Dermis blood vessel endothelial cell (primary cell): ENCODE results near the gene GTF2F2. TPM values are rescaled to one million over a fixed set of nuclear protein-coding genes. Genes with fewer than 3 reads are reported as not detected.

ENCODE experiments used
- DNase-seq: peaks from one replicate; pipeline ENCODE4 v3.0.0; 2010
- total RNA-seq: library from RNA; depleted of rRNA; stranded (reverse); fragments of >200 nt; gene quantifications from 2 replicates; pipeline ENCODE4 v1.2.3, GENCODE V29; 2014

GTF2F2 gene
- 24.0 and 26.0 TPM in 2 replicates for total RNA-seq

GRCh38 chr13:45119991-45120864 lies at the start of gene GTF2F2:
TSS of gene GTF2F2 (plus strand) at chr13:45120510. CDS start at chr13:45120656, 146 bp downstream.
- DNase-seq, result peak; percentile 93

- DNase-seq, result peak; percentile 15
Observed at GRCh38 chr13:45073809-45074208, 46.5 kb upstream of the GTF2F2 start.

GRCh38 chr13:45074721-45075120 lies 45.6 kb upstream of the GTF2F2 start:
- no peak for DNase-seq

- no peak for DNase-seq
Observed at GRCh38 chr13:45078003-45078402, 42.3 kb upstream of the GTF2F2 start.

GRCh38 chr13:45082964-45083363 lies 37.3 kb upstream of the GTF2F2 start:
- DNase-seq, result no peak

GRCh38 chr13:45084515-45084914 lies 35.8 kb upstream of the GTF2F2 start:
- DNase-seq, result no peak

GRCh38 chr13:45086484-45086883 lies 33.8 kb upstream of the GTF2F2 start:
- no peak for DNase-seq

GRCh38 chr13:45092663-45093062 lies 27.6 kb upstream of the GTF2F2 start:
- DNase-seq, result no peak

GRCh38 chr13:45100573-45101262 lies 19.6 kb upstream of the GTF2F2 start:
- no peak for DNase-seq

GRCh38 chr13:45101327-45102018 lies 18.8 kb upstream of the GTF2F2 start:
- DNase-seq, result no peak

GRCh38 chr13:45102136-45102507 lies 18.2 kb upstream of the GTF2F2 start:
- no peak for DNase-seq

- no peak for DNase-seq
Observed at GRCh38 chr13:45103449-45103848, 16.9 kb upstream of the GTF2F2 start.

GRCh38 chr13:45104261-45104660 lies 16.0 kb upstream of the GTF2F2 start:
- no peak for DNase-seq

GRCh38 chr13:45105895-45106294 lies 14.4 kb upstream of the GTF2F2 start:
- DNase-seq, result no peak

- DNase-seq, result no peak
Observed at GRCh38 chr13:45107539-45107938, 12.8 kb upstream of the GTF2F2 start.

- DNase-seq, result no peak
Observed at GRCh38 chr13:45108716-45109101, 11.6 kb upstream of the GTF2F2 start.

GRCh38 chr13:45109102-45109720 lies 11.1 kb upstream of the GTF2F2 start:
- no peak for DNase-seq

GRCh38 chr13:45113233-45114224 lies 6.8 kb upstream of the GTF2F2 start:
- DNase-seq, result no peak

GRCh38 chr13:45119469-45119990 lies 780 bp upstream of the GTF2F2 start:
- peak; percentile 43 for DNase-seq

GRCh38 chr13:45120967-45121831 lies 889 bp downstream of the GTF2F2 start:
- peak; percentile 59 for DNase-seq
